Neural cell (in vitro differentiated cells): ENCODE results near the gene CA5A.

ENCODE experiments used
- CTCF ChIP-seq: fragments of 450-650 bp; IDR thresholded peaks from 2 replicates; pipeline ENCODE4 v1.5.1; 2014; ENCODE audit warnings: antibody characterized with exemption, mild to moderate bottlenecking, moderate library complexity; ENCODE audit not compliant: poor library complexity, severe bottlenecking
- EZH2 ChIP-seq: fragments of 200-600, 300-800 bp; shearing (Covaris generic), sonication (generic); IDR thresholded peaks from 2 replicates; pipeline ENCODE4 v1.6.1; 2014; ENCODE audit warnings: antibody characterized with exemption, low read length, borderline replicate concordance, mild to moderate bottlenecking; ENCODE audit not compliant: insufficient read depth, poor library complexity, severe bottlenecking
- RAD21 ChIP-seq: fragments of 450-650 bp; conservative IDR thresholded peaks from 2 replicates; pipeline ENCODE4 v1.6.1; 2014; ENCODE audit warnings: antibody characterized with exemption, mild to moderate bottlenecking, moderate library complexity

- TF ChIP-seq CTCF, result no peak
- no peak for TF ChIP-seq EZH2
- no peak for TF ChIP-seq RAD21
These were observed 19.2 kb upstream of the CA5A start for GRCh38 chr16:87955302-87956097.
